Spinal cord (tissue), 10 donors: ENCODE measurements around the gene PAPPA2. TPM values are rescaled to one million over a fixed set of nuclear protein-coding genes. Genes with fewer than 3 reads are reported as not detected.

Experiments used
- DNase-seq, 6 donors: peaks; one replicate each; pipeline versions ENCODE4 v3.0.0 to v3.0.0-alpha.2; 2013 to 2015; ENCODE audit warnings: low spot score in 6 of 6, low read depth in 4 of 6
- H3K27ac ChIP-seq: one replicate; pipeline ENCODE4 v1.5.1; 2013; ENCODE audit warnings: low read depth, low read length, control low read depth
- H3K27me3 ChIP-seq: one replicate; pipeline ENCODE4 v1.6.1; 2013; ENCODE audit warnings: low read length; ENCODE audit not compliant: control insufficient read depth, insufficient read depth
- H3K36me3 ChIP-seq: one replicate; pipeline ENCODE4 v1.6.1; 2013; ENCODE audit warnings: low read length; ENCODE audit not compliant: control insufficient read depth, insufficient read depth
- H3K4me1 ChIP-seq: one replicate; pipeline ENCODE4 v1.6.1; 2013; ENCODE audit warnings: low read length; ENCODE audit not compliant: control insufficient read depth, insufficient read depth
- H3K4me3 ChIP-seq: one replicate; pipeline ENCODE4 v1.5.1; 2013; ENCODE audit warnings: low read depth, low read length, control low read depth
- H3K9me3 ChIP-seq: one replicate; pipeline ENCODE4 v1.6.1; 2013; ENCODE audit warnings: low read length; ENCODE audit not compliant: control insufficient read depth, insufficient read depth
- WGBS: methylation state at CpG from one replicate; pipeline ENCODE4 v1.1.5; 2013; ENCODE audit warnings: missing lambda C conversion rate; ENCODE audit not compliant: insufficient coverage; 5-methylcytosine and 5-hydroxymethylcytosine counted together
- polyA plus RNA-seq, 2 donors: library from polyadenylated mRNA; unstranded; fragments of 120-200 nt; gene quantifications; one replicate each; pipeline ENCODE4 v1.2.1, GENCODE V29; 2013; ENCODE audit not compliant: insufficient read length in 2 of 2
- total RNA-seq, 2 donors: library from RNA; depleted of rRNA in 1 of 2; stranded (reverse); fragments of 120-200 nt in 1 of 2; fragments of >200 nt in 1 of 2; gene quantifications; one replicate each; pipeline versions ENCODE4 v1.2.3 to v1.2.4, GENCODE V29; 2013 to 2014
- donor health status: healthy.

Gene PAPPA2
- total and polyA plus RNA-seq, 4 donors = 1.8 to 3.9 (median 3.0) TPM

DNA sequence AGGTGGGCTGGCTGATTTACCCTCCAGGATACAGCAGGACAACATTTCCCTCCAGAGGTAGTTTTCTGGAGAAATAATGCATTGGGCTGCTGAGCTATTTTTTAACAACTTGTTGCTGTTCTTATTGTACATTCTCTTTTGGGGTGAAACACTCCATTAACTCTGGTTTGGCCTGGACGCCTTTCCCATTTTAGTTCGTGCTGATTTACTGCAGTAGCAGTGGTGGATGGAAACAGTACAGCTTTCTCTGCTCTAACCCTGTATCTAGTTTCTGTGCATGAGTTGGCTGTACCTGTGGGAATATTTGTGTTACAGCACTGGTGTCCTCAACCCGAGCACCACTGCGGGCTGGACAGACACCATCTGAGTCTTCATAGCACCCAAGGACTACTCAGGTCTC, 376.2 kb downstream of the PAPPA2 start:
- no CpG with 5 or more reads among the region's 4 CpGs for WGBS

GRCh38 chr1:176841238-176841637, 378.3 kb downstream of the PAPPA2 start:
- Histone ChIP-seq H3K27ac (no peak overlapping the region), H3K4me1 (no peaks in the 10 kb centered on the region), H3K36me3 (no peaks in the 10 kb centered on the region), H3K4me3 (no peak overlapping the region), H3K9me3 (no peaks in the 10 kb centered on the region), H3K27me3 (no peaks in the 10 kb centered on the region)
- no CpG with 5 or more reads among the region's 2 CpGs for WGBS
- DNase-seq = no peak

More for the DNA sequence above, 376.2 kb downstream of the PAPPA2 start:
- Histone ChIP-seq H3K36me3 (no peaks in the 10 kb centered on the region), H3K4me3 (no peak overlapping the region), H3K9me3 (no peaks in the 10 kb centered on the region), H3K4me1 (no peaks in the 10 kb centered on the region), H3K27me3 (no peaks in the 10 kb centered on the region), H3K27ac (no peak overlapping the region)
- no peak for DNase-seq

DNA sequence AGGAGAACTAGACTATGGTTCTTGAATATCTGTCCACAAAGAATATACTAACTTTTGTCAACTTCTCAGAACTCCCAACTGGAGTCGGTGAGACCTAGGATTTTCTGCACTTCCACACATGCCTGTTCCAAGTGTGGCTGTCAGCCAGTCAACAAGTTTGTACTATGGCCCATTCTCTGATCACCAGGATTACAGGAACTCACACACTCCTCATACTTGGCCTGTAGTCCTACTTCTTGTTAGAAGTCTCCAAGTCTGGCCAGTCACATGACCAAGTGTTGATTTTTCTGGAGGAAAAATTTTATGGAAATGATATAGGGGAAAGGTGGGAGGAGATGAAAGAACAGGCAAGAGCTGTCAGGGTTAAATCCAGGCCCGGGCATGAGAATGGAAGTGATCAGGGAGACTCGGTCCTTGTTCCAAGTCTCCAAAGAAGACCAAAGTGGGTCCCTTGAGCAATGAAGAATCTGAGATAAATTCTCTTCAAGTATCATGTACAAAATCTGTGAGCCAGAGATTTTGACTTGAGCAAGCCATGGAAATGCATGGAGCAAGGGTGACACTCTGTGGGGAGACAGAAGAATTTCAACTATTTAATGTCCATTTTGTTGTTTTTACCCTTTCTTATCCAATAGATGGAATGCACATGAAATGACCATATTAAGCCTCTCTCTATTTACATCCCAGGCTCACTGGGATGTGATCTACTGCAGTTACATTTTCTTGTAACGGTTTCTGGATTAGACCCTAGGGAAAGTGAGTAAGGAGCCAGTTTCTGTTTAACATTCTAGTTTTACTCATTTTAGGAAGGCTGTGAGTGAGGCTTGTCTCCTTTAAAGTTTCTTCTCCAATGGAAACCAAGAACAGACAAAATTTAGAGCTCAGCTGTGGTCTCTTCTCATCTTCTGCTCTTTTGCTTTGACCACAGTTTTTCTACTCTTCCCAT, 380.6 kb downstream of the PAPPA2 start:
- peak in 5 of 6 donors; percentile 38 to 92 (median 55) for DNase-seq
- H3K27ac ChIP-seq = no peak overlapping the region
- 43% methylated on average over 1 of the region's 4 CpGs for WGBS

GRCh38 chr1:176847052-176847451, 384.1 kb downstream of the PAPPA2 start:
- no peak overlapping the region for H3K4me3 ChIP-seq
- WGBS = no CpG with 5 or more reads among the region's 1 CpG
- no peaks in the 10 kb centered on the region for H3K36me3 ChIP-seq
- no peak overlapping the region for H3K27ac ChIP-seq
- no peaks in the 10 kb centered on the region for H3K4me1 ChIP-seq
- H3K27me3 ChIP-seq = no peaks in the 10 kb centered on the region
- DNase-seq = no peak
- H3K9me3 ChIP-seq = no peaks in the 10 kb centered on the region

More for the DNA sequence above, 380.6 kb downstream of the PAPPA2 start:
- Histone ChIP-seq H3K36me3 (no peaks in the 10 kb centered on the region), H3K4me1 (no peaks in the 10 kb centered on the region), H3K9me3 (no peaks in the 10 kb centered on the region), H3K27me3 (no peaks in the 10 kb centered on the region), H3K4me3 (no peak overlapping the region)

GRCh38 chr1:176849281-176849680, 386.3 kb downstream of the PAPPA2 start:
- Histone ChIP-seq H3K36me3 (no peaks in the 10 kb centered on the region), H3K4me1 (no peaks in the 10 kb centered on the region), H3K27ac (no peak overlapping the region), H3K9me3 (no peaks in the 10 kb centered on the region), H3K4me3 (no peak overlapping the region), H3K27me3 (no peaks in the 10 kb centered on the region)
- WGBS = 92% methylated on average over 2 of the region's 3 CpGs
- DNase-seq = no peak

- H3K27ac ChIP-seq = no peak overlapping the region
- WGBS = 81% methylated on average over 4 of the region's 4 CpGs
- H3K36me3 ChIP-seq = no peaks in the 10 kb centered on the region
- no peaks in the 10 kb centered on the region for H3K4me1 ChIP-seq
- no peak for DNase-seq
- H3K9me3 ChIP-seq = no peaks in the 10 kb centered on the region
- H3K27me3 ChIP-seq = no peaks in the 10 kb centered on the region
- no peak overlapping the region for H3K4me3 ChIP-seq
Measured at GRCh38 chr1:176850871-176851270, 387.9 kb downstream of the PAPPA2 start.

GRCh38 chr1:176852124-176852523, 389.1 kb downstream of the PAPPA2 start:
- H3K27ac ChIP-seq = no peak overlapping the region
- H3K4me3 ChIP-seq = no peak overlapping the region
- WGBS = 83% methylated on average over 3 of the region's 3 CpGs
- DNase-seq = no peak
- no peaks in the 10 kb centered on the region for H3K27me3 ChIP-seq
- H3K36me3 ChIP-seq = no peaks in the 10 kb centered on the region
- H3K9me3 ChIP-seq = no peaks in the 10 kb centered on the region
- H3K4me1 ChIP-seq = no peaks in the 10 kb centered on the region

GRCh38 chr1:176853503-176853902, 390.5 kb downstream of the PAPPA2 start:
- 95% methylated on average over 3 of the region's 3 CpGs for WGBS
- Histone ChIP-seq H3K36me3 (no peaks in the 10 kb centered on the region), H3K27me3 (no peaks in the 10 kb centered on the region), H3K4me1 (no peaks in the 10 kb centered on the region), H3K9me3 (no peaks in the 10 kb centered on the region), H3K4me3 (no peak overlapping the region), H3K27ac (no peak overlapping the region)
- DNase-seq = no peak

DNA sequence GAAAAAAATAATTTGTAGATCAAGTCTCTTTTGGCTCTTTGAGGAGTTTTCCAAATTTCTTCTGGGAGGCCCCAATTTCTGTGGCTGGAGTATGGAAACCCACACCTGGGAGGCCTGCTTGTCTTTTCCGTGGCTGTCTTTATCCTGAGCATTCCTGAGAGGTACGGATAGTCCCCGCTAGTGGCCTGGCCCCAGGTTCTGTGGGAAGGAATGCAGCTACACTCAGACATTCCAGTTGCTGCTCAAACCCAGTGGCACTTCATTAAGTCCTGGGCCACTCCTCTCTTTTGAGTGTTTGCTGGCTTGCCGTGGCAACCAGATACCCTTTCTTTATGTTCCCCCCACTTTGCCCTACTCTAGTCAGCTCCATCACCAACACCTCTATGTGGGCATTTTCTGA, 391.1 kb downstream of the PAPPA2 start:
- no peaks in the 10 kb centered on the region for H3K9me3 ChIP-seq
- WGBS = 94% methylated on average over 4 of the region's 4 CpGs
- no peaks in the 10 kb centered on the region for H3K36me3 ChIP-seq
- no peaks in the 10 kb centered on the region for H3K27me3 ChIP-seq
- no peak overlapping the region for H3K4me3 ChIP-seq
- H3K27ac ChIP-seq = no peak overlapping the region
- H3K4me1 ChIP-seq = no peaks in the 10 kb centered on the region
- DNase-seq = no peak
